SU-DHL-6 (cell line): Measurements from ENCODE around the gene CATSPERZ.

Experiments used
- EZH2phosphoT487 ChIP-seq: fragments of 200-600 bp; sonication (generic), shearing (Covaris generic); conservative IDR thresholded peaks from 2 replicates; pipeline ENCODE4 v1.6.1; 2018; ENCODE audit warnings: mild to moderate bottlenecking, antibody characterized with exemption, low read length, moderate library complexity, mixed read lengths
- TF ChIP-seq, protein P1 (sequence below): fragments of 200-600 bp; sonication (generic); IDR thresholded peaks from one replicate; pipeline ENCODE4 v1.5.1; 2017; ENCODE audit warnings: antibody characterized with exemption, mild to moderate bottlenecking, low read length, moderate library complexity; ENCODE audit not compliant: insufficient read depth, poor library complexity, severe bottlenecking

DNA sequence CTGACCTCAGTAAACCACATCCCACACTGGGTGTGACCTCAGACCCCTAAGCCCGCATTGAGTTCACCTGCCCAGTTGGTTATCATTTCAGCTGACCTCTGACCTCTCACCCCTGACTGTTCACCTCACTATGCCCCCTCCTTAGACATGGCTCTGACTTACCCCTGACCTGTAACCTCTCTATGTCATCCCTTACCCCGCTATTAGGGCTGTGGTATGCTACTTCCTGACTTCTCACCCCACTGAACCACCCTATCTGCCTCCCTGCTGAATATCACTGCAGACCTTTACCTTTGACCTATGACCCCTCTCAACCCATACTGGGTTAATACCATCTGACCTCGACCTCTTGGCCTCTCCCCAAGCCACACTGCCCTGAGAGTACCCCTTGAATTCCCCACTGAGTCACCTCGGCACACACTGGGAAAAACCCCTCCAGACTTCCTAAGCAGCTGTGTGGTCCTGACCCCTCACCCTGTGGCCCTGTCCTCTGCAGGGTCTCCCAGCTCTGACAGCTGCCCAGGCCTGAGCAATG, 40.6 kb upstream of the CATSPERZ start:
- TF ChIP-seq, protein P1, sequence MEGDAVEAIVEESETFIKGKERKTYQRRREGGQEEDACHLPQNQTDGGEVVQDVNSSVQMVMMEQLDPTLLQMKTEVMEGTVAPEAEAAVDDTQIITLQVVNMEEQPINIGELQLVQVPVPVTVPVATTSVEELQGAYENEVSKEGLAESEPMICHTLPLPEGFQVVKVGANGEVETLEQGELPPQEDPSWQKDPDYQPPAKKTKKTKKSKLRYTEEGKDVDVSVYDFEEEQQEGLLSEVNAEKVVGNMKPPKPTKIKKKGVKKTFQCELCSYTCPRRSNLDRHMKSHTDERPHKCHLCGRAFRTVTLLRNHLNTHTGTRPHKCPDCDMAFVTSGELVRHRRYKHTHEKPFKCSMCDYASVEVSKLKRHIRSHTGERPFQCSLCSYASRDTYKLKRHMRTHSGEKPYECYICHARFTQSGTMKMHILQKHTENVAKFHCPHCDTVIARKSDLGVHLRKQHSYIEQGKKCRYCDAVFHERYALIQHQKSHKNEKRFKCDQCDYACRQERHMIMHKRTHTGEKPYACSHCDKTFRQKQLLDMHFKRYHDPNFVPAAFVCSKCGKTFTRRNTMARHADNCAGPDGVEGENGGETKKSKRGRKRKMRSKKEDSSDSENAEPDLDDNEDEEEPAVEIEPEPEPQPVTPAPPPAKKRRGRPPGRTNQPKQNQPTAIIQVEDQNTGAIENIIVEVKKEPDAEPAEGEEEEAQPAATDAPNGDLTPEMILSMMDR, result no peak
- TF ChIP-seq EZH2phosphoT487, result no peak
